ENCODE measurements around the gene RTF1.
"Not testable (repeated sequence)": the region's sequence is repeated elsewhere in the genome, so short reads cannot be mapped to it uniquely, and the experiment has no call there.

The RTF1 gene

GRCh38 chr15:41464889-41465580, 48.1 kb downstream of the RTF1 start:
- Mint-ChIP-seq H3K27me3 (ENCODE audit: low read depth) (no peaks in the 10 kb centered on the region), H3K36me3 (ENCODE audit: low read depth) (peaks cover 28% of the 10 kb centered on the region), H3K4me1 (ENCODE audit: low read depth) (peaks cover 4% of the 10 kb centered on the region), H3K9me3 (no peaks in the 10 kb centered on the region), H3K4me3 (no peak overlapping the region), H3K27ac (no peak overlapping the region)
- no peak for DNase-seq (ENCODE audit: low spot score)

GRCh38 chr15:41465822-41466421, 49.0 kb downstream of the RTF1 start:
- H3K9me3 Mint-ChIP-seq = no peaks in the 10 kb centered on the region
- peaks cover 4% of the 10 kb centered on the region for H3K4me1 Mint-ChIP-seq (ENCODE audit: low read depth)
- no peak overlapping the region for H3K4me3 Mint-ChIP-seq
- no peak for DNase-seq (ENCODE audit: low spot score)
- H3K27me3 Mint-ChIP-seq (ENCODE audit: low read depth) = no peaks in the 10 kb centered on the region
- H3K27ac Mint-ChIP-seq = no peak overlapping the region
- peaks cover 33% of the 10 kb centered on the region for H3K36me3 Mint-ChIP-seq (ENCODE audit: low read depth)

DNA sequence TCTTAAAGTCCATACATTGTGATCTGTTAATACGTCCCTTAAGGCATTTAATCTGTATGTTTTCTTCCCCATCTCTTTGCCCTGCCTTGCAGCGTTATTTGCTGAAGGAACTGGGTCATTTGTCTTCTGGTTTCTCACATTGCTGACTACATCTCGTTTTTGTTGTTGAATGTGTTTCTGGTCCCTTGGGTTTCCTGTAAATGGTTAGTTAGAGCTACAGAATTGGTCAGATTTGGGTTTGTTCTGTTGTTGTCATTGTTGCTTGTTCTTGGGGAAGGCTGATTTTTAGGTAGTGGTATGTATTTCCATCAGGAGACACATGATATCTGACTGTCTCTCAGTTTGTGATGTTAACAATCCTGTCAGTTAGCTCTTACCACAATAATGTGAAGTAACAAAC, 49.8 kb downstream of the RTF1 start:
- Mint-ChIP-seq H3K27me3 (ENCODE audit: low read depth) (no peaks in the 10 kb centered on the region), H3K4me1 (ENCODE audit: low read depth) (peaks cover 4% of the 10 kb centered on the region), H3K9me3 (no peaks in the 10 kb centered on the region), H3K27ac (no peak overlapping the region), H3K4me3 (no peak overlapping the region), H3K36me3 (ENCODE audit: low read depth) (peaks cover 39% of the 10 kb centered on the region)
- no peak for DNase-seq (ENCODE audit: low spot score)

- DNase-seq (ENCODE audit: low spot score); H3K27me3 Mint-ChIP-seq (ENCODE audit: low read depth); H3K9me3 Mint-ChIP-seq; H3K4me3 Mint-ChIP-seq; H3K4me1 Mint-ChIP-seq (ENCODE audit: low read depth); H3K27ac Mint-ChIP-seq: not testable (repeated sequence)
- H3K36me3 Mint-ChIP-seq (ENCODE audit: low read depth) = peaks cover 42% of the 10 kb centered on the region
Measured at GRCh38 chr15:41469644-41470043, 52.7 kb downstream of the RTF1 start.

DNA sequence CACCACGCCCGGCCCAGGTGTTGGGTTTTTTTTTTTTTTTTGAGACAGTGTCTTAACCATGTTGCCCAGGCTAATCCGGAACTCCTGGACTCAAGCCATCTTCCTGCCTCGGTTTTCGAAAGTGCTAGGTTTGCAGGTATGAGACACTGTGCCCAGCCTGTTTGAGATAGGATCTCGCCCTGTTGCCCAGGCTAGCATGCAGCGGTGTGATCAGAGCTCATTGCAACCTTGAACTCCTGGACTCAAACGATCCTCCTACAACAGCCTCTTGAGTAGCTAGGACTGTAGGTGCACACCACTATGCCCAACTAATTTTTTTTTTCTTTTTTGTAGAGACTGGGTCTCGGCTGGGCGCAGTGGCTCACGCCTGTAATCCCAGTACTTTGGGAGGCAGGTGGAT, 56.5 kb downstream of the RTF1 start:
- Mint-ChIP-seq H3K27me3 (ENCODE audit: low read depth) (no peaks in the 10 kb centered on the region), H3K36me3 (ENCODE audit: low read depth) (peaks cover 46% of the 10 kb centered on the region), H3K4me3 (no peak overlapping the region), H3K27ac (no peak overlapping the region), H3K4me1 (ENCODE audit: low read depth) (peaks cover 3% of the 10 kb centered on the region), H3K9me3 (no peaks in the 10 kb centered on the region)
- no peak for DNase-seq (ENCODE audit: low spot score)

DNA sequence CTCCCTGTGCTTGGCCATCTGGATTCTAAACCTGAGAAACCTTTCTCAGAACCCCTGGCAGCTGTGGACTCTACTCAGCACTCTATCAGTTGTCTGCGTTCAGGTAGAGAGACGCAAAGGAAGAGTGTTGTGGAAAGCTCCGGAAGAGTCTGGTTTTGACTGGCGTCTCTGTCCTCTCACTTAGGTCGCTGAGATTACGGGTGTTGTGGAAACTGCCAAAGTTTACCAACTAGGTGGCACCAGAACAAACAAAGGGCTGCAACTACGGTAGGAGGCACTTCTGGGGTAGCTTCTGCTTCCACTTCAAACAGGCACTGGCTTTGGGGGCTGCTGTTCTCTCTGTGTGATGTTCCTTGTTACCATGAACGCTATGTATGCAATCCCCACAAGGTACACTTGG, 57.5 kb downstream of the RTF1 start:
- Mint-ChIP-seq H3K4me1 (ENCODE audit: low read depth) (peaks cover 7% of the 10 kb centered on the region), H3K9me3 (no peaks in the 10 kb centered on the region), H3K36me3 (ENCODE audit: low read depth) (peaks cover 51% of the 10 kb centered on the region), H3K4me3 (no peak overlapping the region), H3K27me3 (ENCODE audit: low read depth) (no peaks in the 10 kb centered on the region), H3K27ac (no peak overlapping the region)
- no peak for DNase-seq (ENCODE audit: low spot score)

DNA sequence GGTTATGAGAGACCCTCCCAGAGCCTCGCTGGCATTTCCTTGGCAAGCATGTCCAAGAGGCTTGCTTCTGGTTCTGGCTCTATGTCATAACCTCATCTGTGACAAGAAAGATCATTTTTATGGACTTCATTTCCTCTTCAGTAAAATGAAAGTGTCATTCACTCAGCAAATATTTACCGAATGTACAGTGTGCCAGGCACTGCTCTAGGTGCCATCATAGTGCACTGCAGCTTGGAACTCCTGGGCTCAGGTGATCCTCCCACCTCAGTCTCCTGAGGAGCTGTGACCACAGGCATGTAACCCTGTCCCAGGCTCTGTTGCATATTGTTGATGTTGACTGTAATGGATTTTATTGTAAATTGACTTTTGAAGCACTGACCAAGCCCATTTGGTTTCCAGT, 58.0 kb downstream of the RTF1 start:
- Mint-ChIP-seq H3K9me3 (no peaks in the 10 kb centered on the region), H3K27ac (no peak overlapping the region), H3K4me1 (ENCODE audit: low read depth) (peaks cover 7% of the 10 kb centered on the region), H3K4me3 (no peak overlapping the region), H3K36me3 (ENCODE audit: low read depth) (peaks cover 49% of the 10 kb centered on the region), H3K27me3 (ENCODE audit: low read depth) (no peaks in the 10 kb centered on the region)
- no peak for DNase-seq (ENCODE audit: low spot score)

- peaks cover 10% of the 10 kb centered on the region for H3K4me1 Mint-ChIP-seq (ENCODE audit: low read depth)
- H3K9me3 Mint-ChIP-seq = no peaks in the 10 kb centered on the region
- no peak for DNase-seq (ENCODE audit: low spot score)
- no peak overlapping the region for H3K4me3 Mint-ChIP-seq
- no peaks in the 10 kb centered on the region for H3K27me3 Mint-ChIP-seq (ENCODE audit: low read depth)
- no peak overlapping the region for H3K27ac Mint-ChIP-seq
- H3K36me3 Mint-ChIP-seq (ENCODE audit: low read depth) = peaks cover 51% of the 10 kb centered on the region
Measured at GRCh38 chr15:41476416-41477048, 59.6 kb downstream of the RTF1 start.

DNA sequence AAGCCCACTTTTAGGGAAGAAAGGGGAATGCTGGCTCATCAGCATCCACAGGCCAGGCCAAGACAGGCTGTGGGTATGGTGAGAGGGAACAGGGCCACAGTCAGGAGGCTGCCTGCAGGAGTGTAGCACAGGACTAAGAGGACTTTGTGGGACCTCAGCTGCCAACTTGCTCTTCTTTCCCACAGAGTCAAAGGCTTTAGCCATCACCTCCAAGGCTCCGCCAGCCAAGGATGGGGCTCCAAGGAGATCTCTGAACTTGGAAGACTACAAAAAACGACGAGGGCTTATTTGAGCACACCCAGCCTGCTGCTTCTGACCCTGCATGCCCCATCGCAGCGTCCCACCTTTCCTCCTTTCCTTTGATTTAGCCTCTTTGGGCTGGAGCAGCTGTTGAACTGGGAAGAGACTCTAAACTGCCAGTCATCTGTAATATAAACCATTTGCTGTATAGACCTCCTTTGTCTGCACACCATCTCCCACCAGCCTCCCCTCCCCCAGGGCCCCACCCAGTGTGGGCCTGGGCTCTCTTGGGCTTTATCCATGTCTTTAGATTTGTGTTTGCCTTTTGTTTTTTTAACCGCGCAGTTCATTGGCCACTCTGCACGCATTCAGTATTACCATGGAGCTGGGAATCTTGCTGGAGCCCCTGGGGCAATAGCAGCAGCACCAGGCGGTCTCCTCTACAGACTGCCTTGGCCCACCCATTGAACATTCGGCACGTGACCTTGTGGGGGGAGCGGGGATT, 63.7 kb downstream of the RTF1 start:
- no peaks in the 10 kb centered on the region for H3K9me3 Mint-ChIP-seq
- peaks cover 24% of the 10 kb centered on the region for H3K4me1 Mint-ChIP-seq (ENCODE audit: low read depth)
- H3K4me3 Mint-ChIP-seq = no peak overlapping the region
- peaks cover 57% of the 10 kb centered on the region for H3K36me3 Mint-ChIP-seq (ENCODE audit: low read depth)
- DNase-seq (ENCODE audit: low spot score) = no peak
- H3K27me3 Mint-ChIP-seq (ENCODE audit: low read depth) = no peaks in the 10 kb centered on the region
- no peak overlapping the region for H3K27ac Mint-ChIP-seq

DNA sequence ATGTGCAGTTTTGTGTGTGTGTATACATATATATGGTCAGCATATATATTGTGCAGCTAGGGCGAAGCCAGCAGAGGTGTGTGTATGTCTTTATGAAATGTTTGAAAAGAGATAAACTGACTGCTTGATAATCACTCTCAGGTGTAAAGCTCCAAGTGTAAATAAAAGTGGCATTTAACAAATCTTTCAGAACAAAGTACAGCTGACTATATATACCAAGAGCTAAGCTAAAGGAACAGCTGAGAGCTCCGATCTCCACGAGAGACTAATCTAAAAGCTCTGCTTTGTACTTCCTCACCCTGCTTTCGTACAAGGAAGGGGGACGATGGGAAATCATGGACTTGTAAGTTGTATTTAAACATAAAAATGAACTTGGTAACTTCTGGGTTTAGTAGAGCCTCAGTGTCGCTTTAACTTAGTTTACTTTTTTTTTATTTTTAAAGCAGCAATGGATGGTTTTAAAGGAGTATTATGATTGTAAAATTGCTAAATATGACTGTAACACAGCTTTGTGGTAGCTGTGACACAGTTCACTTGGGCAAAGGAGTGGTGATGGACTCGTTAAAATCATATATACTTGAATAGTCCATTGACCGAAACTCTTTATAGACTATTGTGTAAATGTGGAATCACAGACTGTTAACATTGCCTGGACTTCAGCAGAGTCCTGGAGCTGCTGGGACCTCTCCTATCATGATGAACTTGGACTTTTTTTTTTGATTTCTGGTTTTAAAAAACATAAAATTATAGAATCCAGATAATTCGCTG, 65.4 kb downstream of the RTF1 start:
- Mint-ChIP-seq H3K36me3 (ENCODE audit: low read depth) (peaks cover 45% of the 10 kb centered on the region), H3K4me1 (ENCODE audit: low read depth) (peaks cover 21% of the 10 kb centered on the region), H3K27me3 (ENCODE audit: low read depth) (no peaks in the 10 kb centered on the region), H3K27ac (no peak overlapping the region), H3K4me3 (no peak overlapping the region), H3K9me3 (no peaks in the 10 kb centered on the region)
- no peak for DNase-seq (ENCODE audit: low spot score)

- DNase-seq (ENCODE audit: low spot score) = peak; percentile 49
- no peaks in the 10 kb centered on the region for H3K27me3 Mint-ChIP-seq (ENCODE audit: low read depth)
- H3K27ac Mint-ChIP-seq = no peak overlapping the region
- H3K4me3 Mint-ChIP-seq = peak overlapping the region; percentile 57
- no peaks in the 10 kb centered on the region for H3K9me3 Mint-ChIP-seq
- peaks cover 45% of the 10 kb centered on the region for H3K36me3 Mint-ChIP-seq (ENCODE audit: low read depth)
- peaks cover 26% of the 10 kb centered on the region for H3K4me1 Mint-ChIP-seq (ENCODE audit: low read depth)
Measured at GRCh38 chr15:41483115-41483514, 66.2 kb downstream of the RTF1 start.

DNA sequence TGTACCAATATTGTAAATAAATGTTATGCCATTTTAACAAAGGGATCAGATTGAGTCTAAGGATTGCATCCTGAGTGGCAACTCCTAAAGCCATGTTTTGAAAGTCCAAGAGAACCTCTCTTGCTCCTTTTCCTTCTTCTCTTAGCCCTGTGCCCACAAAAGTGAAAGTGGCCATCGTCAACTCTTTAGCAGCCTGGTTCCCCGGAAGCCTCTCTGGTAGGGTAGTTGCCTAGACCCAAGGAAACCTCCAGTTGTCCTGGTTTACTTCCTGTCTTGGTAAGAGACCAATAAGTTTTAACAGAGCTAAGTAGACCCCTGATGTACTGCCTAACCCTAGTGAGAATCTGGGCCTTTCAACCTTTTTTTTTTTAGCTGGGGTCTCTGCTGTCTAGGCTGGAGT, 66.6 kb downstream of the RTF1 start:
- DNase-seq (ENCODE audit: low spot score) = no peak
- Mint-ChIP-seq H3K27ac (no peak overlapping the region), H3K4me1 (ENCODE audit: low read depth) (peaks cover 27% of the 10 kb centered on the region)

DNA sequence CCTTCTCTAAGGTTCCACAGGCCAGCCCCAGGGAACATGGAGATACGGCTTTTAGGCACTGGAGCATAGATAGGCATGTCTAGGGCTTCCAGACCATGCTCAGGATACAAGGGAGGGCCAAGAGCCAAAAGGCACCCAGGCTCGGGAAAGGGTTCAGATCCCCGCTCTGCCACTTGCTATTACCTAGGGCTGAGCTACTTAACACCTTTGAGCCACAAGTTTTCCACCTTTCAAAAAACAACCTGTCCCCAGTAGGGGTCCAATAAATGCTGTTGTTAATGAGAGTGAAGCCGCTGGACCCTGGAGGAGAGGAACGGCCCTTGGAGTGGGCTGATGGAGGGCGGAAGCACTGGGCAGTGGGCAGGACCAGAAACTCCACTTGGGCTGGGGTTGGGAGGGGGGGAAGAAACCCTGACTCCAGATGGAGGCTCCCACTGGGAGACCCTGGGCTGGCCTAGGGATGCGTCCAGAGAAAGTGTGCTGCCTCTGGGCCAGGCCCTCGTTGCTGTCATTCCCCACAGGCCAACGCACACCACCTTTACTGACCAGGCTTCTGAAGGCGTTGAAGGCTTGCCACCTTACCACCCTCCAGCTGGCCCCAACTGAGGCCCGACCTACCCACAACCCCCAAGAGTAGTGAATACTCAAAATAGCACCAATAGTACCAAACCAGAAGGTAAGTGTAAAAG, 68.2 kb downstream of the RTF1 start:
- Mint-ChIP-seq H3K4me3 (no peak overlapping the region), H3K27me3 (ENCODE audit: low read depth) (no peaks in the 10 kb centered on the region), H3K9me3 (no peaks in the 10 kb centered on the region), H3K4me1 (ENCODE audit: low read depth) (peaks cover 27% of the 10 kb centered on the region), H3K36me3 (ENCODE audit: low read depth) (peaks cover 30% of the 10 kb centered on the region), H3K27ac (no peak overlapping the region)
- DNase-seq (ENCODE audit: low spot score) = no peak

More for the DNA sequence above, 66.6 kb downstream of the RTF1 start:
- peak overlapping the region; percentile 57 for H3K4me3 Mint-ChIP-seq
- peaks cover 43% of the 10 kb centered on the region for H3K36me3 Mint-ChIP-seq (ENCODE audit: low read depth)
- H3K27me3 Mint-ChIP-seq (ENCODE audit: low read depth) = no peaks in the 10 kb centered on the region
- no peaks in the 10 kb centered on the region for H3K9me3 Mint-ChIP-seq

Data from T-helper 2 cell treated with Interferon-gamma antibody and Interleukin-4, amounts not matched to agents 5 μg/mL and 100 μg/mL, for 36 hours (primary cell).